ENCODE measurements around the gene SMIM30. TPM values are rescaled to one million over a fixed set of nuclear protein-coding genes. Genes with fewer than 3 reads are reported as not detected.

Gene SMIM30
- total RNA-seq, 6 donors from 2014 or later = 8.4 to 48.8 (median 34.9) TPM

GRCh38 chr7:113078331-113078730 lies 40.0 kb downstream of the SMIM30 start:
- no peak for DNase-seq
- Histone ChIP-seq H3K36me3 (no peaks in the 10 kb centered on the region), H3K27ac (no peak overlapping the region), H3K4me1 (no peaks in the 10 kb centered on the region), H3K4me3 (no peak overlapping the region), H3K9me3 (no peaks in the 10 kb centered on the region), H3K27me3 (no peaks in the 10 kb centered on the region)
- no peak for ATAC-seq (ENCODE audit: low FRiP score in 2 of 2)
- TF ChIP-seq POLR2A (IDR thresholded peaks at IDR 0.05) (no peak), POLR2AphosphoS5 (IDR thresholded peaks at IDR 0.05) (no peak), EP300 (IDR thresholded peaks at IDR 0.05) (no peak), CTCF (IDR thresholded peaks at IDR 0.05) (no peak)
- 70 to 73% methylated on average over 2 of the region's 2 CpGs for WGBS, 2 donors

GRCh38 chr7:113076703-113077102 lies 41.7 kb downstream of the SMIM30 start:
- Histone ChIP-seq H3K36me3 (no peaks in the 10 kb centered on the region), H3K27me3 (no peaks in the 10 kb centered on the region), H3K4me1 (no peaks in the 10 kb centered on the region), H3K9me3 (no peaks in the 10 kb centered on the region), H3K27ac (no peak overlapping the region), H3K4me3 (no peak overlapping the region)
- no peak for DNase-seq
- 72 to 75% methylated on average over 3 of the region's 3 CpGs for WGBS, 2 donors
- ATAC-seq (ENCODE audit: low FRiP score in 2 of 2) = no peak
- TF ChIP-seq EP300 (IDR thresholded peaks at IDR 0.05) (no peak), POLR2A (IDR thresholded peaks at IDR 0.05) (no peak), CTCF (IDR thresholded peaks at IDR 0.05) (no peak), POLR2AphosphoS5 (IDR thresholded peaks at IDR 0.05) (no peak)

- no peaks in the 10 kb centered on the region for H3K27me3 ChIP-seq
- TF ChIP-seq CTCF (IDR thresholded peaks at IDR 0.05) (no peak), EP300 (IDR thresholded peaks at IDR 0.05) (no peak), POLR2A (IDR thresholded peaks at IDR 0.05) (no peak), POLR2AphosphoS5 (IDR thresholded peaks at IDR 0.05) (no peak)
- WGBS, 2 donors = 21% methylated on average over 1 of the region's 1 CpG
- no peak overlapping the region for H3K4me3 ChIP-seq
- ATAC-seq (ENCODE audit: low FRiP score in 2 of 2) (peak in 1 of 2 donors; percentile 64), DNase-seq (peak in 1 of 2 donors; percentile 47)
- no peaks in the 10 kb centered on the region for H3K36me3 ChIP-seq
- H3K4me1 ChIP-seq = no peaks in the 10 kb centered on the region
- no peak overlapping the region for H3K27ac ChIP-seq
- no peaks in the 10 kb centered on the region for H3K9me3 ChIP-seq
Measured at GRCh38 chr7:113071465-113071864, 46.9 kb downstream of the SMIM30 start.

Other genes with a start within 250 kb of the SMIM30 start
- 1 to 10 TPM in 3 of 6 donors, under 1 TPM in 1, not detected in 2; 0.39 to 3.3 (median 1.7) TPM for gene GPR85, start 31.7 kb downstream of the SMIM30 start, total RNA-seq